Activated CD8-positive, alpha-beta memory T cell treated with anti-CD3 and anti-CD28 coated beads, Interleukin-2, amount 10 ng/mL, durations not matched to agents 7 days and 5 days (primary cell): ENCODE results near the gene CD48. TPM values are rescaled to one million over a fixed set of nuclear protein-coding genes. Genes with fewer than 3 reads are reported as not detected.
"Not testable (repeated sequence)": the region's sequence is repeated elsewhere in the genome, so short reads cannot be mapped to it uniquely, and the experiment has no call there.

Source experiments
- ATAC-seq: fragments of 150-1000 bp; cut with Tn5 transposase; one replicate; pipeline ENCODE4 v1.10.0; 2021; ENCODE audit warnings: moderate library complexity
- CTCF ChIA-PET: fragments of 350-600 bp; sonication (Branson Sonifier 250); formaldehyde crosslinking; loops from one replicate; lab custom pipeline; 2021; ENCODE audit warnings: antibody characterized with exemption; lab: Charles Lee
- DNase-seq: peaks from one replicate; pipeline ENCODE4 v3.0.0-alpha.2; 2020
- H3K27ac Mint-ChIP-seq: one replicate; pipeline ENCODE4 v1.8.0; 2021; ENCODE audit warnings: mild to moderate bottlenecking, mixed read lengths
- H3K27me3 Mint-ChIP-seq: one replicate; pipeline ENCODE4 v1.8.0; 2021; ENCODE audit warnings: mixed read lengths
- H3K36me3 Mint-ChIP-seq: one replicate; pipeline ENCODE4 v1.8.0; 2021; ENCODE audit warnings: mild to moderate bottlenecking, mixed read lengths
- H3K4me1 Mint-ChIP-seq: one replicate; pipeline ENCODE4 v1.8.0; 2021; ENCODE audit warnings: mixed read lengths
- H3K4me3 Mint-ChIP-seq: one replicate; pipeline ENCODE4 v1.8.0; 2021; ENCODE audit warnings: mild to moderate bottlenecking, moderate library complexity, mixed read lengths
- H3K9me3 Mint-ChIP-seq: one replicate; pipeline ENCODE4 v1.8.0; 2022; ENCODE audit warnings: low read depth, mixed read lengths
- total RNA-seq, 2 experiments: library from RNA; stranded (reverse); gene quantifications; one replicate each; pipeline ENCODE4 v1.2.3, GENCODE V29; 2021

Gene CD48
- total RNA-seq, 2 experiments from 2014 or later, result 304 to 332 TPM

GRCh38 chr1:160652065-160652641 lies 59.5 kb downstream of the CD48 start:
- H3K4me3 Mint-ChIP-seq, DNase-seq, H3K9me3 Mint-ChIP-seq, ATAC-seq, H3K27me3 Mint-ChIP-seq: not testable (repeated sequence)
- peaks cover 14% of the 10 kb centered on the region for H3K36me3 Mint-ChIP-seq
- H3K4me1 Mint-ChIP-seq, result peaks cover 64% of the 10 kb centered on the region
- CTCF ChIA-PET, result interaction anchor here (1.0 to 1.1 kb wide), 2 partner anchors 8 to 13 kb away, joined by 3 read pairs; no protein-coding TSS in a partner anchor
- peak overlapping the region; percentile 16 for H3K27ac Mint-ChIP-seq

- Mint-ChIP-seq H3K27ac (peak overlapping the region; percentile 16), H3K9me3 (no peaks in the 10 kb centered on the region), H3K4me3 (no peak overlapping the region), H3K4me1 (peaks cover 59% of the 10 kb centered on the region), H3K36me3 (peaks cover 14% of the 10 kb centered on the region), H3K27me3 (no peaks in the 10 kb centered on the region)
- no peak for DNase-seq
- no peak for ATAC-seq
- CTCF ChIA-PET, result interaction anchor here (0.5 to 1.5 kb wide), 6 partner anchors 8 to 333 kb away, joined by 3 to 5 read pairs (median 3); no protein-coding TSS in a partner anchor
Measured at GRCh38 chr1:160651433-160652064, 60.1 kb downstream of the CD48 start.

GRCh38 chr1:160647329-160647720 lies 64.3 kb downstream of the CD48 start:
- H3K36me3 Mint-ChIP-seq, result peaks cover 44% of the 10 kb centered on the region
- CTCF ChIA-PET, result interaction anchor here (0.6 to 4.8 kb wide), 18 partner anchors 9 to 534 kb away, joined by 3 to 28 read pairs (median 5); no protein-coding TSS in a partner anchor

GRCh38 chr1:160646711-160647328 lies 64.8 kb downstream of the CD48 start, which contains the start of gene SLAMF1:
Gene SLAMF1 (minus strand): TSS chr1:160647044. CDS start chr1:160646945, 99 bp downstream.
- peaks cover 47% of the 10 kb centered on the region for H3K36me3 Mint-ChIP-seq
- H3K9me3 Mint-ChIP-seq, result no peaks in the 10 kb centered on the region
- ATAC-seq (peak; percentile 63), DNase-seq (peak; percentile 60)
- peaks cover 61% of the 10 kb centered on the region for H3K4me1 Mint-ChIP-seq
- peak within 1 kb of the TSS; percentile 97 for H3K4me3 Mint-ChIP-seq
- CTCF ChIA-PET, result interaction anchor here (0.6 to 4.8 kb wide), 17 partner anchors 9 to 535 kb away, joined by 3 to 28 read pairs (median 6); no protein-coding TSS in a partner anchor
- no peaks in the 10 kb centered on the region for H3K27me3 Mint-ChIP-seq
- peak within 1 kb of the TSS; percentile 92 for H3K27ac Mint-ChIP-seq

More at GRCh38 chr1:160647329-160647720, 64.3 kb downstream of the CD48 start:
- H3K27me3 Mint-ChIP-seq, result no peaks in the 10 kb centered on the region
- DNase-seq, result no peak
- H3K4me1 Mint-ChIP-seq, result peaks cover 61% of the 10 kb centered on the region
- ATAC-seq, result peak; percentile 12
- no peaks in the 10 kb centered on the region for H3K9me3 Mint-ChIP-seq
- H3K4me3 Mint-ChIP-seq, result peak overlapping the region; percentile 97
- peak overlapping the region; percentile 92 for H3K27ac Mint-ChIP-seq

- DNase-seq, result no peak
- H3K36me3 Mint-ChIP-seq, result peaks cover 49% of the 10 kb centered on the region
- peak overlapping the region; percentile 97 for H3K4me3 Mint-ChIP-seq
- no peaks in the 10 kb centered on the region for H3K9me3 Mint-ChIP-seq
- peak overlapping the region; percentile 92 for H3K27ac Mint-ChIP-seq
- CTCF ChIA-PET, result interaction anchor here (0.8 to 4.8 kb wide), 12 partner anchors 10 to 122 kb away, joined by 3 to 28 read pairs (median 8); no protein-coding TSS in a partner anchor
- no peak for ATAC-seq
- H3K4me1 Mint-ChIP-seq, result peaks cover 61% of the 10 kb centered on the region
- no peaks in the 10 kb centered on the region for H3K27me3 Mint-ChIP-seq
Measured at GRCh38 chr1:160646180-160646579, 65.4 kb downstream of the CD48 start.

GRCh38 chr1:160645386-160646130 lies 66.1 kb downstream of the CD48 start:
- peak overlapping the region; percentile 97 for H3K4me3 Mint-ChIP-seq
- no peaks in the 10 kb centered on the region for H3K9me3 Mint-ChIP-seq
- H3K36me3 Mint-ChIP-seq, result peaks cover 51% of the 10 kb centered on the region
- CTCF ChIA-PET, result interaction anchor here (1.2 to 4.8 kb wide), 10 partner anchors 10 to 35 kb away, joined by 4 to 28 read pairs (median 8); no protein-coding TSS in a partner anchor
- no peaks in the 10 kb centered on the region for H3K27me3 Mint-ChIP-seq
- DNase-seq (no peak), ATAC-seq (no peak)
- peaks cover 61% of the 10 kb centered on the region for H3K4me1 Mint-ChIP-seq
- H3K27ac Mint-ChIP-seq, result peak overlapping the region; percentile 92

- no peak for ATAC-seq
- peak overlapping the region; percentile 97 for H3K4me3 Mint-ChIP-seq
- H3K36me3 Mint-ChIP-seq, result peaks cover 56% of the 10 kb centered on the region
- no peaks in the 10 kb centered on the region for H3K9me3 Mint-ChIP-seq
- peak overlapping the region; percentile 92 for H3K27ac Mint-ChIP-seq
- no peak for DNase-seq
- H3K4me1 Mint-ChIP-seq, result peaks cover 66% of the 10 kb centered on the region
- H3K27me3 Mint-ChIP-seq, result no peaks in the 10 kb centered on the region
- CTCF ChIA-PET, result interaction anchor here (1.2 to 1.3 kb wide), 3 partner anchors 12 to 34 kb away, joined by 4 to 5 read pairs (median 4); no protein-coding TSS in a partner anchor
Measured at GRCh38 chr1:160644399-160644798, 67.2 kb downstream of the CD48 start.

GRCh38 chr1:160643138-160643537 lies 68.5 kb downstream of the CD48 start:
- H3K9me3 Mint-ChIP-seq, result no peaks in the 10 kb centered on the region
- peaks cover 68% of the 10 kb centered on the region for H3K4me1 Mint-ChIP-seq
- peak overlapping the region; percentile 92 for H3K27ac Mint-ChIP-seq
- CTCF ChIA-PET, result interaction anchor here (0.7 to 2.2 kb wide), 10 partner anchors 8 to 40 kb away, joined by 3 to 7 read pairs (median 5); no protein-coding TSS in a partner anchor
- H3K27me3 Mint-ChIP-seq, result no peaks in the 10 kb centered on the region
- ATAC-seq (no peak), DNase-seq (no peak)
- H3K36me3 Mint-ChIP-seq, result peaks cover 59% of the 10 kb centered on the region
- H3K4me3 Mint-ChIP-seq, result peak overlapping the region; percentile 97

GRCh38 chr1:160642281-160642644 lies 69.4 kb downstream of the CD48 start:
- H3K36me3 Mint-ChIP-seq, result peaks cover 68% of the 10 kb centered on the region
- peaks cover 70% of the 10 kb centered on the region for H3K4me1 Mint-ChIP-seq
- DNase-seq (no peak), ATAC-seq (no peak)
- H3K27me3 Mint-ChIP-seq, result no peaks in the 10 kb centered on the region
- CTCF ChIA-PET, result interaction anchor here (1.2 to 2.2 kb wide), 5 partner anchors 9 to 39 kb away, joined by 3 to 7 read pairs (median 5); no protein-coding TSS in a partner anchor
- peak overlapping the region; percentile 97 for H3K4me3 Mint-ChIP-seq
- peak overlapping the region; percentile 92 for H3K27ac Mint-ChIP-seq
- no peaks in the 10 kb centered on the region for H3K9me3 Mint-ChIP-seq

- no peak for DNase-seq
- no peaks in the 10 kb centered on the region for H3K27me3 Mint-ChIP-seq
- CTCF ChIA-PET, result interaction anchor here (1.2 to 2.2 kb wide), 7 partner anchors 10 to 41 kb away, joined by 3 to 7 read pairs (median 5); no protein-coding TSS in a partner anchor
- peaks cover 75% of the 10 kb centered on the region for H3K4me1 Mint-ChIP-seq
- H3K4me3 Mint-ChIP-seq, result peak overlapping the region; percentile 97
- ATAC-seq, result no peak
- peaks cover 74% of the 10 kb centered on the region for H3K36me3 Mint-ChIP-seq
- no peaks in the 10 kb centered on the region for H3K9me3 Mint-ChIP-seq
- H3K27ac Mint-ChIP-seq, result peak overlapping the region; percentile 92
Measured at GRCh38 chr1:160641323-160642280, 70.0 kb downstream of the CD48 start.

- CTCF ChIA-PET, result interaction anchor here (0.9 to 1.8 kb wide), 13 partner anchors 11 to 43 kb away, joined by 3 to 12 read pairs (median 4); no protein-coding TSS in a partner anchor
- H3K27ac Mint-ChIP-seq, result peak overlapping the region; percentile 92
- H3K36me3 Mint-ChIP-seq, result peaks cover 77% of the 10 kb centered on the region
Measured at GRCh38 chr1:160640359-160641123, 71.1 kb downstream of the CD48 start.

More at GRCh38 chr1:160640359-160641123, 71.1 kb downstream of the CD48 start:
- H3K27me3 Mint-ChIP-seq, result no peaks in the 10 kb centered on the region
- H3K9me3 Mint-ChIP-seq, result no peaks in the 10 kb centered on the region
- ATAC-seq (peak; percentile 70), DNase-seq (no peak)
- peak overlapping the region; percentile 97 for H3K4me3 Mint-ChIP-seq
- H3K4me1 Mint-ChIP-seq, result peaks cover 85% of the 10 kb centered on the region
